ENCODE measurements around the gene TPRN. TPM values are rescaled to one million over a fixed set of nuclear protein-coding genes. Genes with fewer than 3 reads are reported as not detected.

Gene TPRN
- total RNA-seq, 1 experiment from 2014 or later = 24.9 TPM

DNA sequence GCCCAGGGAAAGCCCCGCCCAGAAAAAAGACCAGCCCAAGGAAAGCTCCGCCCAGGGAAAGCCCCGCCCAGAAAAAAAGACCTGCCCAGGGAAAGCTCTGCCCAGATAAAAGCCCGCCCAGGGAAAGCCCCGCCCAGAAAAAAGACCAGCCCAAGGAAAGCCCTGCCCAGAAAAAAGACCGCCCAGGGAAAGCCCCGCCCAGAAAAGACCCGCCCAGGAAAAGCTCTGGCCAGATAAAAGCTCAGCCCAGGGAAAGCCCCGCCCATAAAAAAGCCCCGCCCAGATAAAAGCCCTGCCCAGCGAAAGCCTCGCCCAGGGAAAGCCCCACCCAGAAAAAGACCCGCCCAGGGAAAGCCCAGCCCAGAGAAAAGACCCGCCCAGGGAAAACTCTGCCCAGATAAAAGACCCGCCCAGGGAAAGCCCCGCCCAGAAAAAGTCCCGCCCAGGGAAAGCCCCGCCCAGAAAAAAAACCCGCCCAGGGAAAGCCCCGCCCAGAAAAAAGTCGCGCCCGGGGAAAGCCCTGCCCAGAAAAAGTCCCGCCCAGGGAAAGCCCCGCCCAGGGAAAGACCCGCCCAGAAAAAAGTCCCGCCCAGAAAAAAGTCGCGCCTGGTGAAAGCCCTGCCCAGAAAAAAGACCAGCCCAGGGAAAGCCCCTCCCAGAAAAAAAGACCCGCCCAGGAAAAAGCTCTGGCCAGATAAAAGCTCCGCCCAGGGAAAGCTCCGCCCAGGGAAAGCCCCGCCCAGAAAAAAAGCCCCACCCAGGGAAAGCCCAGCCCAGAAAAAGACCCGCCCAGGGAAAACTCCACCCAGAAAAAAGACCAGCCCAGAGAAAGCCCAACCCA lies 49.7 kb downstream of the TPRN start:
- ChIA-PET CTCF (interaction anchor here (0.7 to 2.7 kb wide), 17 partner anchors 11 to 1220 kb away, joined by 3 to 15 read pairs (median 6); partner anchors contain the start of genes ANAPC2, MAN1B1, RNF224 and SSNA1), POLR2A (interaction anchor here (0.6 to 3.1 kb wide), 19 partner anchors 11 to 906 kb away, joined by 3 to 20 read pairs (median 3); partner anchors contain the start of genes ANAPC2, LRRC26, NRARP and SSNA1), RAD21 (ENCODE audit: low non-redundant PET in 1 of 2, low total read pairs in 2 of 2, uncharacterized antibody in 2 of 2, unreplicated experiment in 2 of 2) (interaction anchor here (0.6 to 1.2 kb wide), 7 partner anchors 11 to 279 kb away, joined by 3 to 11 read pairs (median 7); partner anchors contain the start of genes ANAPC2 (in 1 of the 2) and SSNA1 (in 1 of the 2))
- Histone ChIP-seq H3K9ac (ENCODE audit: low read length) (peak overlapping the region; percentile 30), H3K9me2 (ENCODE audit: insufficient read depth) (no peaks in the 10 kb centered on the region), H3K27me3 (ENCODE audit: insufficient read depth, low read length) (no peaks in the 10 kb centered on the region), H3K27ac (ENCODE audit: low read depth, low read length) (peak overlapping the region; percentile 47; the same call in 1 of the 2 replicates), H3K79me2 (ENCODE audit: insufficient read depth, low read length) (no peaks in the 10 kb centered on the region), H3K4me2 (ENCODE audit: low read length) (0 out of 2 replicates have a peak overlapping the region, but pooled peaks have one; percentile 27), H3K36me3 (ENCODE audit: control insufficient read depth in 1 of 2, insufficient read depth in 2 of 2, low read length in 2 of 2) (no peaks in the 10 kb centered on the region), H3K9me3 (ENCODE audit: control insufficient read depth in 1 of 2, insufficient read depth in 1 of 2, low read depth in 1 of 2, low read length in 2 of 2) (no peaks in the 10 kb centered on the region; a peak in 1 of 4 replicates), H3K4me3 (replicated peaks in 1 of 2; ENCODE audit: low read depth in 1 of 2, low read length in 2 of 2) (no peak overlapping the region), H3K4me1 (ENCODE audit: control insufficient read depth in 1 of 2, insufficient read depth in 2 of 2, low read length in 2 of 2) (peaks cover 12 to 22% of the 10 kb centered on the region in 2 experiments), H4K20me1 (ENCODE audit: insufficient read depth) (no peaks in the 10 kb centered on the region), H2AFZ (ENCODE audit: low read depth, low read length, poor library complexity, severe bottlenecking) (no peak overlapping the region)
- BruUV-seq (replicated peaks) = no TSS peak
- no peak for TF ChIP-seq YY1 (IDR thresholded peaks at IDR 0.05; ENCODE audit: extremely low read depth, insufficient replicate concordance, low read depth, low read length)
- no peak for TF ChIP-seq EZH2phosphoT487 (IDR thresholded peaks at IDR 0.05; ENCODE audit: borderline replicate concordance)
- no peak for TF ChIP-seq ZFX (IDR thresholded peaks at IDR 0.05)
- no peak for TF ChIP-seq SP1 (IDR thresholded peaks at IDR 0.05; ENCODE audit: low read depth)
- TF ChIP-seq FOSL1 (IDR thresholded peaks at IDR 0.05; ENCODE audit: low read depth) = no peak
- TF ChIP-seq ELF1 (IDR thresholded peaks at IDR 0.05; ENCODE audit: borderline replicate concordance, low read depth) = no peak
- ATAC-seq (peak; percentile 75), DNase-seq (ENCODE audit: low read depth, low spot score) (peak; percentile 79)
- intact Hi-C loops (cut with micrococcal nuclease) = no loop called here
